Measurements from ENCODE around the gene PRSS33. TPM values are rescaled to one million over a fixed set of nuclear protein-coding genes. Genes with fewer than 3 reads are reported as not detected.

PRSS33 gene
- total and polyA plus RNA-seq, 5 donors from 2014 or later = not detected

DNA sequence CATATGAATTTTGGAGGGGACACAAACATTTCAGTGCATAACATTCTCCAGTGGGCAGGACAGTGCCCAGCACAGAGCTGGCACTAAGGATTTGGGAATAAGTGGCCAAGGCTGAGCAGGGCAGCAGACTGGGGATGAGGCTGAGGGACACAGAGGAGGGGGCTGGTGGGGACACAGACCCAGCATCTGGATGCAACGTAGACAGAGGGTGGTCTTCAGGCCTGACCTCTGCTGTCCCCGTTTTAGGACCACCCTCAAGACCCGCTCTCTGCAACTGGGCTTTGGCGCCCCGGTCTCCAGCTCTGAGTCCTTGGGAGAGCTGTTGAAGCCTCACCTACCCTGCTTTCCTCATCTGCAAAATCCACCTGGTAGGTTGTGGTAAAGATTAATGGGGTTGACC, 3.3 kb upstream of the PRSS33 start:
- H3K9me3 Mint-ChIP-seq = peaks cover 0 to 3% (median 0%) of the 10 kb centered on the region in 7 donors
- ATAC-seq (ENCODE audit: low read depth in 2 of 2) = no peak
- H3K4me3 Mint-ChIP-seq = peak overlapping the region in 1 of 4 donors; percentile 54
- Histone ChIP-seq H3K9me3 (ENCODE audit: control insufficient read depth in 2 of 2, low read length in 2 of 2) (no peaks in the 10 kb centered on the region), H3K27me3 (ENCODE audit: control insufficient read depth, insufficient read depth, low read length) (no peaks in the 10 kb centered on the region), H3K4me3 (ENCODE audit: low read depth, low read length) (no peak overlapping the region), H3K27ac (ENCODE audit: insufficient read depth, low read length, poor library complexity, severe bottlenecking) (no peak overlapping the region), H3K36me3 (ENCODE audit: control insufficient read depth, insufficient read depth, low read length) (no peaks in the 10 kb centered on the region), H3K4me1 (ENCODE audit: control insufficient read depth, insufficient read depth, low read length, poor library complexity, severe bottlenecking) (peaks cover 5% of the 10 kb centered on the region)
- H3K36me3 Mint-ChIP-seq = no peaks in the 10 kb centered on the region
- H3K4me1 Mint-ChIP-seq = peaks cover 0 to 7% (median 0%) of the 10 kb centered on the region in 4 donors
- no peak overlapping the region for H3K27ac Mint-ChIP-seq
- peaks cover 50% of the 10 kb centered on the region for H3K27me3 Mint-ChIP-seq
- no peak for DNase-seq

- H3K27ac ChIP-seq (ENCODE audit: insufficient read depth, low read length, poor library complexity, severe bottlenecking) = no peak overlapping the region
- Mint-ChIP-seq H3K9me3 (peaks cover 0 to 3% (median 0%) of the 10 kb centered on the region in 7 donors), H3K4me1 (peaks cover 0 to 15% (median 0%) of the 10 kb centered on the region in 4 donors), H3K36me3 (no peaks in the 10 kb centered on the region), H3K4me3 (peak overlapping the region in 1 of 4 donors; percentile 74), H3K27me3 (peaks cover 41% of the 10 kb centered on the region), H3K27ac (no peak overlapping the region)
- no peaks in the 10 kb centered on the region for H3K36me3 ChIP-seq (ENCODE audit: control insufficient read depth, insufficient read depth, low read length)
- H3K4me1 ChIP-seq (ENCODE audit: control insufficient read depth, insufficient read depth, low read length, poor library complexity, severe bottlenecking) = peaks cover 11% of the 10 kb centered on the region
- DNase-seq = no peak
- H3K9me3 ChIP-seq (ENCODE audit: control insufficient read depth in 2 of 2, low read length in 2 of 2) = no peaks in the 10 kb centered on the region
- no peak overlapping the region for H3K4me3 ChIP-seq (ENCODE audit: low read depth, low read length)
- no peak for ATAC-seq (ENCODE audit: low read depth in 2 of 2)
- H3K27me3 ChIP-seq (ENCODE audit: control insufficient read depth, insufficient read depth, low read length) = no peaks in the 10 kb centered on the region
These were observed 601 bp upstream of the PRSS33 start for GRCh38 chr16:2787961-2788360.

GRCh38 chr16:2786826-2787151, 571 bp downstream of the PRSS33 start:
- Mint-ChIP-seq H3K4me1 (peaks cover 0 to 15% (median 0%) of the 10 kb centered on the region in 4 donors), H3K27ac (no peak overlapping the region), H3K36me3 (no peaks in the 10 kb centered on the region), H3K4me3 (no peak overlapping the region), H3K27me3 (peaks cover 41% of the 10 kb centered on the region), H3K9me3 (peaks cover 0 to 3% (median 0%) of the 10 kb centered on the region in 7 donors)
- Histone ChIP-seq H3K4me3 (ENCODE audit: low read depth, low read length) (no peak overlapping the region), H3K4me1 (ENCODE audit: control insufficient read depth, insufficient read depth, low read length, poor library complexity, severe bottlenecking) (peaks cover 11% of the 10 kb centered on the region), H3K27me3 (ENCODE audit: control insufficient read depth, insufficient read depth, low read length) (no peaks in the 10 kb centered on the region), H3K9me3 (ENCODE audit: control insufficient read depth in 2 of 2, low read length in 2 of 2) (no peaks in the 10 kb centered on the region), H3K36me3 (ENCODE audit: control insufficient read depth, insufficient read depth, low read length) (no peaks in the 10 kb centered on the region), H3K27ac (ENCODE audit: insufficient read depth, low read length, poor library complexity, severe bottlenecking) (no peak overlapping the region)
- no peak for DNase-seq
- ATAC-seq (ENCODE audit: low read depth in 2 of 2) = no peak

DNA sequence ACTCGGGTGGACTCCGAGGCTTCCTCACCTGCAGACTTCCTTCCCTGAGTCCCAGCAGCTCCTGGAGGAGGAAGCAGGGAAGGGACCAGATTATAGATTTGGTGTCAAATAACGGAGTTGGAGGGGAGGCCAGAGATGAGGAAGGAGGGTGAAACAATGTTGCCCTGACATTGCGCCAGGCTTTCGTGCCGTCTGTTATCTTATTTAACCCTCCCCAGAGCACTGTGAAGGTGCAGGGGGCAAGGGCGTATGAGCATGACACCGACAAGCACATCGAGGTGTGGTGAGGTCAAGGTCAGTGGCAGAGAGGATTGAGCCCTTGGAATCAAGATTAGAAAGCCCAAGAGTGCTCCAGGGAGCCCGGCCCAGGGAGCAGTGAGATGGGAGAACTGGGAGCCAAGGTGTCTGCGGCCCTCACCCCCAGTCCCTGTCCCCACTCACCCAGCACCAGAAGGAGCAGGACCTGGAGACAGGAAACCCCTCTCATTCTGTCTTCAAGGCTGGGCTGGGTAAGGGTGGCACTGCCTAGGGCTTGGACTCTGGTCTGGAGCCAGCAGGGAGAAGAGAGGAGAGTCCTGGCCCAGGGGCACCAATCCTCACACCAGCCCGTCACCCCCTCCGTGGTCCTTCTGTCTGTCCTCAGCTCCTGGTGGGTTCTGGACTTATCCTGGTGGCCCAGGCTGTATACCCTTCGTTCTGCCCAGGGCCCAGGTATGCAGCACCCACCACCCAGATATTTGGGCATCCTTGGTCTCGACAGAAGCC, 1.1 kb downstream of the PRSS33 start:
- H3K36me3 ChIP-seq (ENCODE audit: control insufficient read depth, insufficient read depth, low read length) = no peaks in the 10 kb centered on the region
- DNase-seq (no peak), ATAC-seq (ENCODE audit: low read depth in 2 of 2) (no peak)
- H3K27me3 ChIP-seq (ENCODE audit: control insufficient read depth, insufficient read depth, low read length) = no peaks in the 10 kb centered on the region
- H3K9me3 ChIP-seq (ENCODE audit: control insufficient read depth in 2 of 2, low read length in 2 of 2) = no peaks in the 10 kb centered on the region
- peaks cover 11% of the 10 kb centered on the region for H3K4me1 ChIP-seq (ENCODE audit: control insufficient read depth, insufficient read depth, low read length, poor library complexity, severe bottlenecking)
- H3K27ac Mint-ChIP-seq = no peak overlapping the region
- no peaks in the 10 kb centered on the region for H3K36me3 Mint-ChIP-seq
- peak overlapping the region in 3 of 4 donors; percentile 21 to 66 (median 56) for H3K4me3 Mint-ChIP-seq
- H3K27me3 Mint-ChIP-seq = peaks cover 38% of the 10 kb centered on the region
- H3K4me3 ChIP-seq (ENCODE audit: low read depth, low read length) = no peak overlapping the region
- H3K27ac ChIP-seq (ENCODE audit: insufficient read depth, low read length, poor library complexity, severe bottlenecking) = no peak overlapping the region
- peaks cover 0 to 3% (median 0%) of the 10 kb centered on the region in 7 donors for H3K9me3 Mint-ChIP-seq
- H3K4me1 Mint-ChIP-seq = peaks cover 0 to 15% (median 0%) of the 10 kb centered on the region in 4 donors

DNA sequence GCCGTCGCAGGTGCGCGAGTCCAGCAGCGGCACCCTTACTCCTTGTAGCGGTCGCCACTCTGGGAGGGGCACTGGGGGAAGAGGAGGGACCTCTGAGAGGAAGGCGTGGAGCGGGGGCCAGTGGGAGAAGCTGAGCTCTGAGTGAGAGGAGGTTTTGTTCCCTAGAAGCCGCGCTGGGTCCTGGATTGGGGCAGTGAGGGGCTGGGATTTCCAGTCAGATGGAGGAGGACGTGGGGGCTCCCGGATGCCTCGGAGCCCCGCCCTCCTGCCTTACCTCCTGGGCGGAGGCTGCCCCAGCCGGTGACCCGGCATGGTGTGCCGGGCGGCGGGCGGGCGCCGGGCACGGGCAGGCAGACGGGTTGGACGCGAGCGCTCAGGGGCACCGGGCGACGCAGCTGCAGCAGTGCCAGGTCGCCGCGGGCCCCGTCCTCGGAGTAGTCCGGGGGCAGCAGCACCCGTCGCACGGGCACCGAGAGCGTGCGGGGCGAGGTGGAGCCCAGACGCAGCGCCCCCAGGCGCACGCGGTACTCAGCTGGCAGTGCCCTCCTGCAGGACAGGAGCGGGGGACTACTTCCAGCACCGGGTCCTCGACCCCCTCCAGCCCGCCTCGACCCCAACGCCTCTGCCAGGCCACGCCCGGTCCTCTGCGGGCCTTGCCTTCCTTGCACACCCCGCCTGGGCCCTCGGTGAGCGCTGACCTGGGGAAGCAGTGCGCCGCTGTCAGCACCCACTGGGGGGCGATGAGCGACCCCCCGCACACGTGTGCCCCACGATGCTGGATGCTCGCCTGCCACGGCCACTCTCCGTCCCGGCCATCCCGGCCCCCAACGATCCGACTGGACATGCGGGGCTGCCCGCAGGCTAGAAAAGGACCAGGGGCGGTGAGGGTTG, 2.0 kb downstream of the PRSS33 start:
- no peaks in the 10 kb centered on the region for H3K9me3 ChIP-seq (ENCODE audit: control insufficient read depth in 2 of 2, low read length in 2 of 2)
- peaks cover 32% of the 10 kb centered on the region for H3K27me3 Mint-ChIP-seq
- no peaks in the 10 kb centered on the region for H3K36me3 Mint-ChIP-seq
- H3K9me3 Mint-ChIP-seq = peaks cover 0 to 3% (median 0%) of the 10 kb centered on the region in 7 donors
- H3K4me1 Mint-ChIP-seq = peaks cover 0 to 17% (median under 1%) of the 10 kb centered on the region in 4 donors
- no peak overlapping the region for H3K27ac ChIP-seq (ENCODE audit: insufficient read depth, low read length, poor library complexity, severe bottlenecking)
- H3K36me3 ChIP-seq (ENCODE audit: control insufficient read depth, insufficient read depth, low read length) = no peaks in the 10 kb centered on the region
- peaks cover 11% of the 10 kb centered on the region for H3K4me1 ChIP-seq (ENCODE audit: control insufficient read depth, insufficient read depth, low read length, poor library complexity, severe bottlenecking)
- peak in 2 of 3 donors; percentile 19 to 29 for DNase-seq
- peak overlapping the region; percentile 62 to 87 (median 83) for H3K27ac Mint-ChIP-seq
- H3K4me3 Mint-ChIP-seq = peak overlapping the region; percentile 47 to 87 (median 80)
- ATAC-seq (ENCODE audit: low read depth in 2 of 2) = peak; percentile 62 to 68
- no peaks in the 10 kb centered on the region for H3K27me3 ChIP-seq (ENCODE audit: control insufficient read depth, insufficient read depth, low read length)
- no peak overlapping the region for H3K4me3 ChIP-seq (ENCODE audit: low read depth, low read length)

- Histone ChIP-seq H3K36me3 (ENCODE audit: control insufficient read depth, insufficient read depth, low read length) (no peaks in the 10 kb centered on the region), H3K4me1 (ENCODE audit: control insufficient read depth, insufficient read depth, low read length, poor library complexity, severe bottlenecking) (peaks cover 11% of the 10 kb centered on the region), H3K9me3 (ENCODE audit: control insufficient read depth in 2 of 2, low read length in 2 of 2) (no peaks in the 10 kb centered on the region), H3K27me3 (ENCODE audit: control insufficient read depth, insufficient read depth, low read length) (no peaks in the 10 kb centered on the region), H3K27ac (ENCODE audit: insufficient read depth, low read length, poor library complexity, severe bottlenecking) (no peak overlapping the region), H3K4me3 (ENCODE audit: low read depth, low read length) (no peak overlapping the region)
- peak overlapping the region; percentile 75 to 87 (median 80) for H3K4me3 Mint-ChIP-seq
- peak overlapping the region; percentile 62 to 87 (median 83) for H3K27ac Mint-ChIP-seq
- H3K36me3 Mint-ChIP-seq = no peaks in the 10 kb centered on the region
- peaks cover 30% of the 10 kb centered on the region for H3K27me3 Mint-ChIP-seq
- no peaks in the 10 kb centered on the region for H3K9me3 Mint-ChIP-seq
- ATAC-seq (ENCODE audit: low read depth in 2 of 2) (no peak), DNase-seq (no peak)
- peaks cover 0 to 25% (median 3%) of the 10 kb centered on the region in 4 donors for H3K4me1 Mint-ChIP-seq
These were observed 2.8 kb downstream of the PRSS33 start for GRCh38 chr16:2784358-2785100.

DNA sequence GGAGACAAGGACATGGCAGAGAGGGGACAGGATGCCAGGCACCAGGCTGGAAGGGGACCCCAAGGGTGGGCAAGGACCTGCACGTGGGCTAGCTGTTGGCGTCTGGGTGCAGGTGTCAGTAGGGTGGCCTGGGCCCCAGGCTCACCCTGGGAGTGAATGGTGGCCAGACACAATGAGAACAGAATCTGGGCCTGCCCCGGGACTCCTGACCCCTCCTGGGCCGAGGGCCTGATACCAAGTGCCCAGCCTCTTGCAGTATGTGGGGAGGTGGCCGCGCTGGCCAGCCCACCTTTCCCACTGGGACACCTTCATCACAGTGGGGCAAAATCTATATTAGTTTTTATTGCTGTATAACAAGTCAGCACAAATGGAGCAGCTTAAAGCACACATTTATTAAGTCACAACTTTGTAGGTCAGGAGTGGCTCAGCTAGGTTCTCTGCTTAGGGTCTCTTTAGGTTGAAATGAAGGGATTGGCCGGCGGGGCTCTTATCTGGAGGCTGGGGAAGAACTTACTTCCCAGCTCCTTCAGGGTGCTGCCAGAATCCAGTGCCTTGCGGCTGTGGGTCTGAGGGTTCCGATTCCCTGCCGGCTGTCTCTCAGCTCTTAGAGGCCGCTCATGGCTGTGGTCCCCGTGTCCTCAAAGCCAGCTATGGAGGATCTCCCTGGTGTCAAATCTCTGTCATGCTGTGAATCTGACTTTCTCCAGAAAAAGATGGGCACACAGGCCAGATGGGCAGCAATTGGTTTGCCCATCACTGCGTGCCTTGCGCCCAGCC, 3.6 kb downstream of the PRSS33 start:
- H3K9me3 Mint-ChIP-seq = no peaks in the 10 kb centered on the region
- H3K4me3 Mint-ChIP-seq = peak overlapping the region; percentile 33 to 76 (median 72)

More for the DNA sequence above, 3.6 kb downstream of the PRSS33 start:
- no peaks in the 10 kb centered on the region for H3K27me3 ChIP-seq (ENCODE audit: control insufficient read depth, insufficient read depth, low read length)
- no peaks in the 10 kb centered on the region for H3K9me3 ChIP-seq (ENCODE audit: control insufficient read depth in 2 of 2, low read length in 2 of 2)
- DNase-seq = no peak
- Mint-ChIP-seq H3K36me3 (no peaks in the 10 kb centered on the region), H3K27me3 (peaks cover 23% of the 10 kb centered on the region), H3K4me1 (peaks cover 0 to 30% (median 3%) of the 10 kb centered on the region in 4 donors), H3K27ac (peak overlapping the region in 1 of 3 donors; percentile 36)
- no peak overlapping the region for H3K27ac ChIP-seq (ENCODE audit: insufficient read depth, low read length, poor library complexity, severe bottlenecking)
- H3K4me3 ChIP-seq (ENCODE audit: low read depth, low read length) = no peak overlapping the region
- no peaks in the 10 kb centered on the region for H3K36me3 ChIP-seq (ENCODE audit: control insufficient read depth, insufficient read depth, low read length)
- no peak for ATAC-seq (ENCODE audit: low read depth in 2 of 2)
- H3K4me1 ChIP-seq (ENCODE audit: control insufficient read depth, insufficient read depth, low read length, poor library complexity, severe bottlenecking) = peaks cover 16% of the 10 kb centered on the region

Measured in CD4-positive, CD25-positive, alpha-beta regulatory T cell (primary cell).